Measurements from ENCODE around the gene ABHD5. TPM values are rescaled to one million over a fixed set of nuclear protein-coding genes. Genes with fewer than 3 reads are reported as not detected.
"Not testable (repeated sequence)": the region's sequence is repeated elsewhere in the genome, so short reads cannot be mapped to it uniquely, and the experiment has no call there.

Gene ABHD5
- polyA plus RNA-seq (ENCODE audit: insufficient read length): 8.6 TPM

DNA sequence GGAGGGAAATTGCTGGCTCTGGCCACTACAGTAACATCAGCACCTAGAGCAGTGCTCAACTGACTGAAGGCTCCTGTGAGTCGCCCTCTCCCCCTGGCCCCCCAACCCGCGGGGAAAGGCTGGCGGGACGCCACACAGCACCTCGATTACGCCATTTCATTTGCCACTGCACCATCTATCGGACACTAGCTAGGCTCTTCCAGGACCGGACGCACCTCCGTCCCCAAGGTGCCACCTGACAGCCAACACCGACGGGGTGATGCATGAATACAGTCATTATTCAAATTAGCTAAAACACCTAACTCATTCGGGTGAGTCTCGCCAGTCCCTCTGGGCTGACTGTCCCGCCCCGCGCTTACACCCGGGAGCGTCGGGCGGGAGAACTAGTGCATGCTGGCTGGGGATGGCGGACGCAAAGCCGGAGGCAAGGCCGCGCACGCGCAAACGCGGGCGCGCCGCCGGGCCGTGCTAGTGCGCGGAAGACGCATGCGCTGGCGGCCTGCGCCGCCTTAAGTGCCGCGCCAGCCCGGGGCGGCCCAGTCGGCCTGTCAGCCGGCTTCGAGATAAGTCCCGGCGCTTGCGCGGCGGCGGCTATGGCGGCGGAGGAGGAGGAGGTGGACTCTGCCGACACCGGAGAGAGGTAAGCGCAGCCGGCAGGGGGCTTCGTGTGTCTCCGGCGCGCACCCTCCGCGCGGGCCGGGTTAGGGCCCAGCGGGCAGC lies at the start of gene ABHD5:
ABHD5 (plus strand) TSS at position 539 of the 720 bp plus-strand sequence; CDS start at position 594, 55 bp downstream.
- DNase-seq (ENCODE audit: low read depth): peak; percentile 95

DNA sequence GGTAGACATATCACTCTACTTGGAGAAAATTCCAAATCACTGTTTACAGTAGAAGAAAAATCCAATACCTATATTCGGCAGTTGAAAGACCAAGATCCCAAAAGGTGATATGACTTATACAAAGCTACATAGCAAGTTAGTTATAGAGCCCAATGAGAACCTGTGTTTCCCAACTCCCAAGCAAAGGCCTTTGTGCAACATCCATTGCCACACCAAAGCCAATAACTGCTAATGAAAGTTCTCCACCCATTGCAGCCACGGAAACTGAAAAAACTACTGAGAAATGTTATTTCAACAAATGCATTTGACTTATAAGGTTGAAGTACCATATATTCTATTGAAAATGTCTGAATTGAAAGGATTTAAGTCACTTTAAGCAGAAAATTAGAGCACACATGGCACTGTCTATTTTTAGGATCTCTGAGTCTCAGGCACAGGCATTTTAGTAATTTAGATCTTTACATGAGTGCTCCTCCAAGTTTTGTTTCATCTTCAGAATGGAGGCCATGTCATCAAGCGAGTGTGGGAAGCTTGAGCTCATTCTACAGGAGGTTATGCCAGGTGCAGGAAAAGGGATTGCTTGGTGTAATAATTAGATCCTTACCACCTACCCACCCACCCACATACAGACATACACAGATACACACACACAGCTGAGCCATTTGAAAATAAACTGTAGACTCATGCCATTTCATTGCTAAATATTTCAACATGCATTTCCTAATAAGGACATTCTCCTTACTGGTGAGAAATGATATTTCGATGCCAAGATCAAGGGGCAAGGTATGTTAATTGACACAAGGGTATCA lies 49.2 kb upstream of the ABHD5 start:
- no peak for DNase-seq (ENCODE audit: low read depth)

DNA sequence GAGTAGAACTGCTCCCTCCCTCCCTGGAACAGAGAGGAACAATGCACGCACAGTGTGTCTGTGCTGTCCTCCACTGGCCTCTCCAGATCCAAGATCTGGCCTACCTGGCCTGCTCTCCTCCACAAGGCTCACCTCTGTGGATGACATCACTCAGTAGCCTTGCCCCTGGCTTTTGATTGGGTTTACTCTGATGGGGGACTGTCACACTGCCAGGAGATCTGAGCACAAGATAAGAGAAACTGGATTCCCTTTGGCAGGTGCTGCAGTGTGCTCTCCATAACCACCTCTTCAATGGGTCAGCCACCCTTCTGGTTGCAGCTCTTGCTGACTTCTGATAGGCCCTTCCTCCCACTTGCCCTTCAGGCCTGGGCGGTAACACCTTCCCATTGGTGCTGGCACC lies 46.3 kb upstream of the ABHD5 start:
- no peak for DNase-seq (ENCODE audit: low read depth)

DNA sequence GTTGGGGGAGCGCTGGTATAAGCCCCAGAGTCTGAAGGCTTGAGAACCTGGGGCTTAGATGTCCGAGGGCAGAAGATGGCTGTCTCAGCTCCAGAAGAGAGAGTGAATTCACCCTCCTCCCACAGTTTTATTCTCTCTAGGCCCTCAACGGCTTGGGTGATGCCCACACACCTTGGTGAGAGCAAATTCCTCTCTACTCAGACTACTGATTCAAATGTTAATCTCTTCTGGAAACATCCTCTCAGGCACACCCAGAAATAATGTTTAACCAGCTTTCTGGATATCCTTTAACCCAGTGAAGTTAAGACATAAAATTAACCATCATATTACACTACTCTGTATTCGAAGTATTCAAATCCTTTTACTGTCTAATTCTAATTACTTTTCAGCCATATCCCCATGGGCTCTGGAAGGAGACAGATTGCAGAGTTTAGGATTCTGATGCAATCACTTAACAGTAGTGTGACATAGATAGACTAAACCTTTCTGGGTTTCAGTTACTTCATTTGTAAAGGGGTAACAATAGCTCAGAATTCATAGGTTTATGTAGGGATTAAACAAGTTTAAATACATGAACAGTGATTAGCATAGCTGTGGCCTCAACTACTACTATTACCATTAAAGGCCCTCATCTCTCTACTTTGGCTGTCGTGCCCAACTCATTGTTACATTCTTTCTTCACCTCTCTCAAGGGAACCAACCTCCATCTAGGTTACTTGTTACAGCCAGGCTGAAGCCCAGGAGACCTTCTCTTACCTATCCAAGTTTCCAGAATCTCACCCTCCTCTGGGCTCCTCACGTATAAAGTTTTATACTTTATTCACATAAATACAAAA lies 43.2 kb upstream of the ABHD5 start:
- DNase-seq (ENCODE audit: low read depth): no peak

DNA sequence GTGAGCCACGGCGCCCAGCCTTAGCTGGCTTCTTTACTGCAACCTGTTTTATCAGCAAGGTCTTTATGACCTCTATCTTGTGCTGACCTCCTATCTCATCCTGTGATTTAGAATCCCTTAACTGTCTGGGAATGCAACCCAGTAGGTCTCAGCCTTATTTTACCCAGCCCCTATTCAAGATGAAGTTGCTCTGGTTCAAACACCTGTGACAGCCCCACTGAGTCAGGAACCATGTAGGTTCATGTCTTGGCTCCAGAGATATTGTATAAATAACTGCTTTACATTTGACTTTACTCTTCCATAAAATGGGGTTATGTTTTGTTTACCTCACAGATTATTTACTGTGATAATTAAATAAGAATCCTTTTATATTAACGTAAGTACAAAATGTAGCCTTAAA lies 41.8 kb upstream of the ABHD5 start:
- DNase-seq (ENCODE audit: low read depth): no peak

DNA sequence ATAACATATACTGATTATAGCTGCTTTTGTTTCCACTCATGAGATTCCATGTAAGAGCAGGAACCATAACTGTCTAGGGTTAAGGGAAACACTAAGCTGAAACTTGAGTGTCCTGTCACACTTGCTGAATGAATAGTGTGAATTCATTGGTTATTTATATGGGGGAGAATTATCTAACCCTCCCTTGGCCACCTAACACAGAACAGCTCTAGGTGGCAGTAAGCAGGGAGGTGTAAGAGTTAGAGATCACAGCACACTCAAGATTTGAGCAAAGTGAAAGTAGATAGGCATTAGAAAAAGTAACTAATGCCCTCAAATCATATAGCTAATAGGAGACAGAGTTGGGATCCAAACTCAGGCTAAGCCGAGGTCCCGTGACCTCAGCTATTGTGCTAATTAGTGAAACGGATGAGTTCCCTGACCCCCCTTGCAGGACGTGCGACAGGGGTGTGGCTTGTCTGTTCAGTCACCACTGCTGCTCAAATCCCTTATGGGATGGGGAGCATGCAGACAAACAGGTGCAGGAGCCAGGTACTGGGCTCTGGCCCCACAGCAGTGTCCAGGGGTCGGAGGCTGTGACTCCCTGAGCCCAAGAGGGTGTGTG lies 41.3 kb upstream of the ABHD5 start:
- no peak for DNase-seq (ENCODE audit: low read depth)

DNA sequence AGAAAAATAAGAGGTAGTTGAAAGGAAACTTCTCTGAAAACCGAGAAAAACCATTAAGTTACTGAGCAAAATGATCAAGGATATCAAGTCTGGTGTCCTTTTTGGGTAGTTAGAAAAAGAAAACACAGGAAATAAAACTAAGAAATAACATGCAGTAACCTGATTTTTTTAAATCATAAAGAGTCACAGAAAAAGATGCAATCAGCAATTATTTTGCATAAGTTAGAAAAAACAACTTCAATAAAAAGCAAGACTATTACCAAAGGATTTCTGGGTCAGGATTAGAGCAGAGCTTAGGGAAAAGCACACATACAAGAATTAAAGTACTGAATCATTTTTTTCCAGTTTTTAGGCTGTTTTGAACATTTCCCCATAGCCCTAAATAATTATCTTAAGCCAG lies 40.4 kb upstream of the ABHD5 start:
- DNase-seq (ENCODE audit: low read depth): no peak

DNA sequence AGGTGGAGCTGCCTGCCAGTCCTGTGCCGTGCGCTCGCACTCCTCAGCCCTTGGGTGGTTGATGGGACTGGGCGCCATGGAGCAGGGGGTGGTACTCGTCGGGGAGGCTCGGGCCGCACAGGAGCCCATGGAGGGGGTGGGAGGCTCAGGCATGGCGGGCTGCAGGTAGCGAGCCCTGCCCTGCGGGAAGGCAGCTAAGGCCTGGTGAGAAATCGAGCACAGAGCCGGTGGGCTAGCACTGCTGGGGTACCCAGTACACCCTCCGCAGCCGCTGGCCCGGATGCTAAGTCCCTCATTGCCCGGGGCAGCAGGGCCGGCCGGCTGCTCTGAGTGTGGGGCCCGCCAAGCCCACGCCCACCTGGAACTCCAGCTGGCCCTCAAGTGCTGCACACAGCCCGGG lies 34.3 kb upstream of the ABHD5 start:
- DNase-seq (ENCODE audit: low read depth): not testable (repeated sequence)

DNA sequence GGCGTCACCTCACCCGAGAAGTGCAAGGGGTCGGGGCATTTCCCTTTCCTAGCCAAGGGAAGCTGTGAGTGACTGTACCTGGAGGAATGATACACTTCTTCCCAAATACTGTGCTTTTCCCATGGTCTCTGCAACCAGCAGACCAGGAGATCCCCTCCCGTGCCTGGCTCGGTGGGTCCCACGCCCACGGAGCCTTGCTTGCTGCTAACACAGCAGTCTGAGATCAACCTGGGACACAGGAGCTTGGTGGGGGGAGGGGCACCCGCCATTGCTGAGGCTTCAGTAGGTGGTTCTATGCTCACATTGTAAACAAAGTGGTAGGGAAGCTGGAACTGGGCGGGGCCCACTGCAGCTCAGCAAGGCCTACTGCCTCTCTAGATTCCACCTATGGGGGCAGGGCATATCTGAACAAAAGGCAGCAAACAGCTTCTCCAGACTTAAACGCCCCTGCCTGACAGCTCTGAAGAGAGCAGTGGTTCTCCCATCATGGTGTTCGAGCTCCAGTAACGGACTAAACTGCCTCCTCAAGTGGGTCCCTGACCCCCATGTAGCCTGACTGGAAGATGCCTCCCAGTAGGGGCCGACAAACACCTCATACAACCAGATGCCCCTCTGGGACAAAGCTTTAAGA lies 31.4 kb upstream of the ABHD5 start:
- no peak for DNase-seq (ENCODE audit: low read depth)

DNA sequence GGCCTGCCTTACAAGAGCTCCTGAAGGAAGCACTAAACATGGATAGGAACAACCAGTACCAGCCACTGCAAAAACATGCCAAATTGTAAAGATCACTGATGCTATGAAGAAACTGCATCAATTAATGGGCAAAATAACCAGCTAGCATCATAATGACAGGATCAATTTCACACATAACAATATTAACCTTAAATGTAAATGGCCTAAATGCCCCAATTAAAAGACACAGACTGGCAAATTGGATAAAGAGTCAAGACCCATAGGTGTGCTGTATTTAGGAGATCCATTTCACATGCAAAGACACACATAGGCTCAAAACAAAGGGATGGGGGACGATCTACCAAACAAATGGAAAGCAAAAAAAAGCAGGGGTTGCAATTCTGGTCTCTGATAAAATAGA lies 29.4 kb upstream of the ABHD5 start:
- DNase-seq (ENCODE audit: low read depth): not testable (repeated sequence)

DNA sequence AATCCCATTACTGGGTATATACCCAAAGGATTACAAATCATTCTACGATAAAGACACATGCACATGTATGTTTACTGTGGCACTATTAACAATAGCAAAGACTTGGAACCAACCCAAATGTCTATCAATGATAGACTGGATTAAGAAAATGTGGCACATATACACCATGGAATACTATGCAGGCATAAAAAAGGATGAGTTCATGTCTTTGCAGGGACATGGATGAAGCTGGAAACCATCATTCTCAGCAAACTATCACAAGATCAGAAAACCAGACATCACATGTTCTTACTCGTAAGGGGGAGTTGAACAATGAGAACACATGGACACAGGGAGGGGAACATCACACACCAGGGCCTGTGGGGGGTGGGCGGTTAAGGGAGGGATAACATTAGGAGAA lies 25.7 kb upstream of the ABHD5 start:
- DNase-seq (ENCODE audit: low read depth): not testable (repeated sequence)

DNA sequence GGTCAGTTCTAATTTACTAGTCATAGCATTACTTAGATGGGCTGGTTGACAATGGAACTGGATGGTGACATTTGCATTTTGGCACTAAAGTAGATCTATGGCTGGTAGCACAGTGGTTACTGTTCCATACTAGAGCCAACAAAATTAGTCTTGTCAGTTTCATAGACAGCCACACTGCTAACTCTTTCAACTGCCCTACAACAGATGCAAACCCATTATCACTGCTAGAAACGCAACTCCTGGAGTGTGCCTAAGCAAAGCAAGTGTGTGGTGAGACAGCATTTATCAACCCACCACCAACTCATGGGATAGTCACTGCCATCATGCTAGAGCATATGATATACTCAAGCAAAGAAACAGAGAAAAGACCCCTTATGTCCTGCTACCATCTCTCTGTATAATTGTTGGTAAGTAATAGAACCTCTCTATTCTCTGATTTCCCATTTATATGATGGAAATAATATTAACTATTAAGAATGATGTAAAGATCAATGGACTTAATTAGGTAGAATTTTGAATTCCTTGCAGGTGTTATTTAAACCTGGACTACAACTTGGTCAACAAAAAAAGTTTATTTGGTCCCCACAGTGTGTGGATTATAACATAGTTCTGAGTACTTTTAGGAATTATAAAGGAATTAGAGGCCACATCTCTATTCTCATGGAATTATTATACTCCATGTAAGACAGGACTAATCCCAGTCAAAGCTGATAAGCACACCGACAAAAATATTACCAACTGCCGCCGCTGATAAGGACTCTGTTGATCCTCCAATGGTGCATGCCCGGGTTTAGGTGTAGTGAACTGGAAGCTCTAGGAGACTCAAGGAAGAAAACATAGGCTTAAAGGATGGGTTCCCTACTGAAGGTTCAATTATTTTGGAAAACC lies 19.9 kb upstream of the ABHD5 start:
- no peak for DNase-seq (ENCODE audit: low read depth)

DNA sequence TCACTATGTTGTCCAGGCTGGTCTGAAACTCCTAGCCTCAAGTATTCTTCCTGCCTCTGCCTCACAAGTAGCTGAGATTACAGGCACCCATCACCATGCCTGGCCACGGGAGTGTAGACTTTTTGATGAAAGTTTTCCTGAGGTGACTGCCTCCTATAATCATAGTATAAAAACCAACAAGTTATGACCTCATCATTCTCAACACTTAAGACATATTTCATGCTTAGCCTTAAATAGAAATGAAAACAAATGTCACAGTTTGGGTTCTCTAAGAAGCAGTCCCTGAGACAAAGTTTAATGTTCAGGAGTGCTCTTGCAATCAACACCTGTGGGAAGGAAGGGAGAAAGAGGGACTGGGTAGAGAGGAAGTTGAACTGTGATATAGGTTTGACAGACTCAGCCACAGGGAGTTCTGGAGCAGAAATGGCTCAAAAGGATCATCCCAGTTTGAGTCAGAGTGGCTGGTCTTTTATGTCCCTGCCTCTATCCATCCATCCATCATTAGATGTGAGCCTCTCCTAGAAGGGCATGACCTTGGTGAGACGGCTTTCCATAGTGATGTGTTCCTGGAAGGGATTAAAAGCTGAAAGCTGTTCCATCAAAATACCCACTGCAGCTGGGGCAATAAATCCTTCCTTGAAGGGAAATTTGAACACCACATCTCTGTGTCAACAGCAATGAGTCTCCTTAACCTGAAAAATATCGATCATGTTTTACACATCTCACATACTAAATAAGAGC lies 16.2 kb upstream of the ABHD5 start:
- DNase-seq (ENCODE audit: low read depth): no peak

DNA sequence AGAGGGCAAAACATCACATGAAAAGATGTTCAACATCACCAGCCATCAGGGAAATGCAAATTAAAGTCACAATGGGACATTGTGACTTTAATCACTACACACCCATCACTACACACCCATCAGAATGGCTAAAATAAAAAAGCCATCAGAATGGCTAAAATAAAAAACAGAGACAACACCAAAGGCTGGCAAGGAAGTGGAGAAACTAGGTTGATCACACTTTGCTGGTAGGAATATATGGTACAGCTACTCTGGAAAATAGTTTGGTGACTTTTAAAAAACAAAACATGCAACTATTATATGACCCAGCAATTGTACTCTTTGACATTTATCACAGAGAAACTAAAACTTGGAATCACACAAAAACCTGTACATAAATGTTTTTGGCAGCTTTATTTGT lies 15.1 kb upstream of the ABHD5 start:
- no peak for DNase-seq (ENCODE audit: low read depth)

DNA sequence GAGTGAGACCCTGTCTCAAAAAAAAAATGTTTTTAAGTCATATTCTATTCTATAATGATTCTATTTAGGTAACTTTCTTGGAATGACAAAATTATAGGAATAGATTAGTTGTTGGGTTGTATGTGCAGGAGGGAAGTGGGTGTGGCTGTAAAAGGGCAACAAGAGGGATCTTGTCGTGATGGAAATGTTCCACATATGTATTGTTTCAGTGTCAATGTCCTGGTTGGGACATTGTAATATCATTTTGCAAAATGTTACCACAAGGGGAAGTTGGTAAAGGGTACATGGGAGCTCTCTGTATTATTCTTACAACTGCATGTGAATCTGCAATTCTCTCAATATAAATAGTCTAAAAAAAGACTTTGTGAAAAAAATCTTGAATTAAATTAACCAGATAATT lies 14.3 kb upstream of the ABHD5 start:
- DNase-seq (ENCODE audit: low read depth): no peak

DNA sequence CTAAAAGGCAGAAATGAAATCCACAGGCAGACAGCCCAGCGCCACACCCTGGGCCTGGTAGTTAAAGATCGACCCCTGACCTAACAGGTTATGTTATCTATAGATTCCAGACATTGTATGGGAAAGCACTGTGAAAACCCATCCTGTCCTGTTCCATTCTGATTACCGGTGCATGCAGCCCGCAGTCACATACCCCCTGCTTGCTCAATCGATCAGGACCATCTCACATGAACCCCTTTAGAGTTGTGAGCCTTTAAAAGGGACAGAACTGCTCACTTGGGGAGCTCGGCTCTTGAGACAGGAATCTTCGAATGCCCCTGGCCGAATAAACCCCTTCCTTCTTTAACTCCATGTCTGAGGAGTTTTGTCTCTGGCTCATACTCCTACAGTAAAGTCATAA lies 12.4 kb upstream of the ABHD5 start:
- not testable (repeated sequence) for DNase-seq (ENCODE audit: low read depth)

DNA sequence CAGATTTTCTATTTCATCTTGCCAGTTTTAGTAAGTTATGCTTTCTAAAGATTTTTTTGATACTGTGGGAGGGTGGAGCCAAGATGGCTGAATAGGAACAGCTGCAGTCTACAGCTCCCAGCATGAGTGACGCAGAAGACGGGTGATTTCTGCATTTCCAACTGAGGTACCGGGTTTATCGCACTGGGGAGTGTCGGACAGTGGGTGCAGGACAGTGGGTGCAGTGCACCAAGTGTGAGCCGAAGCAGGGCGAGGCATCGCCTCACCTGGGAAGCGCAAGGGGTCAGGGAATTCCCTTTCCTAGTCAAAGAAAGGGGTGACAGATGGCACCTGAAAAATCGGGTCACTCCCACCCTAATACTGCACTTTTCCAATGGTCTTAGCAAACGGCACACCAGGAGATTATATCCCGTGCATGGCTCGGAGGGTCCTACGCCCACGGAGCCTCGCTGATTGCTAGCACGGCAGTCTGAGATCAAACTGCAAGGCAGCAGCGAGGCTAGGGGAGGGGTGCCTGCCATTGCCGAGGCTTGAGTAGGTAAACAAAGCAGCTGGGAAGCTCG lies 11.8 kb upstream of the ABHD5 start:
- DNase-seq (ENCODE audit: low read depth): not testable (repeated sequence)

DNA sequence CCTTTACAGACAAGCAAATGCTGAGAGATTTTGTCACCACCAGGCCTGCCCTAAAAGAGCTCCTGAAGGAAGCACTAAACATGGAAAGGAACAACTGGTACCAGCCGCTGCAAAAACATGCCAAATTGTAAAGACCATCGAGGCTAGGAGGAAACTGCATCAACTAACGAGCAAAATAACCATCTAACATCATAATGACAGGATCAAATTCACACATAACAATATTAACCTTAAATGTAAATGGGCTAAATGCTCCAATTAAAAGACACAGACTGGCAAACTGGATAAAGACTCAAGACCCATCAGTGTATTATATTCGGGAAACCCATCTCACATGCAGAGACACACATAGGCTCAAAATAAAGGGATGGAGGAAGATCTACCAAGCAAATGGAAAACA lies 9.9 kb upstream of the ABHD5 start:
- not testable (repeated sequence) for DNase-seq (ENCODE audit: low read depth)

DNA sequence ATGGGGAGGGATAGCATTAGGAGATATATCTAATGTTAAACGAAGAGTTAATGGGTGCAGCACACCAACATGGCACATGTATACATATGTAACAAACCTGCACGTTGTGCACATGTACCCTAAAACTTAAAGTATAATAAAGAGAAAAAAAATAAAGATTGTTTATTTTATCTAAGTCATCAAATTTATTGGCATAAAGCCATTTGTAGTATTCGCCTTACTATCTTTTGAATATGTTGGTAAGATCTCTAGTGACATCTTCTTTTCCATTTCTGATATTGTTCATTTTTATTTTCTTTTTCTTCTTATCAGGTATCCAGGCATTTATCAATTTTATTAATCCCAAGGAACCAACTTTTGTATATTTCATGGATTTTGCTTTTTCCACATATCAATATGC lies 5.8 kb upstream of the ABHD5 start:
- DNase-seq (ENCODE audit: low read depth): no peak
